SK-N-SH treated with all-trans-retinoic acid at 6 μM for 48 hours (cell line): ENCODE results near the gene CCND1.

ENCODE experiments used
- GLIS3 ChIP-seq: fragments of 250-450 bp; sonication (Bioruptor Pico); IDR thresholded peaks from 2 replicates; pipeline ENCODE4 v1.5.0; 2020; ENCODE audit warnings: mild to moderate bottlenecking, moderate library complexity
- ZNF70 ChIP-seq: fragments of 450-650 bp; formaldehyde crosslinking; IDR thresholded peaks from 2 replicates; pipeline ENCODE4 v1.5.0; 2020; ENCODE audit warnings: mild to moderate bottlenecking, moderate library complexity

DNA sequence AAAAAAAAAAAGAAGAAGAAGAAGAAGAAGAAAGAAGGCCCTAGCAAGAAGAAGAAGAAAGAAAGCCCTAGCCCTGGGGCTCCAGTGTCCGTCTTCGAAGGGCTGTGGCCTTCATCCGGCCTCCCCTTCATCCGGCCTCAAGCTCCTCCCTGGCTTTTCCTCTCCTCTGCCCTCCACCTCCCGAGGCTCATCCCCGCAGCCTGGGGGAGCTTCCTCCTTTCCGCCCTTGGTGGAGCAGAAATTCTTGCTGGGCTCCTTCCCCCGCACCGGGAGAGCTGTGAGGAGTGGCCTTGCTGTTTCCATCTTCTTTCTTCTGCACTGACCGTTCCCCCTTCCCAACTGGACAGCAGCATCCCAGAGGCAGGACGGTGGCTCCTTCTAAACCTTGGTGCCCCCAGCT, 43.7 kb downstream of the CCND1 start:
- TF ChIP-seq ZNF70 (no peak), GLIS3 (CRISPR knock-in tag) (no peak)
